GM12878 (cell line): Measurements from ENCODE around the gene ZNF688.

Source experiments
- KLF5 ChIP-seq: fragments of 450-650 bp; IDR thresholded peaks from 2 replicates; pipeline ENCODE4 v1.6.1; 2014; ENCODE audit warnings: mild to moderate bottlenecking; ENCODE audit not compliant: partially characterized antibody
- TARDBP ChIP-seq: IDR thresholded peaks from 2 replicates; pipeline ENCODE4 v1.6.1; 2016; ENCODE audit warnings: borderline replicate concordance
- TF ChIP-seq, protein P1 (sequence below), 3 experiments: IDR thresholded peaks in 2 of 3; conservative IDR thresholded peaks in 1 of 3; 2 replicates each; pipeline ENCODE4 v1.5.1; 2011; ENCODE audit warnings: low read depth in 3 of 3, low read length in 3 of 3, mild to moderate bottlenecking in 3 of 3, control low read depth in 2 of 3, moderate library complexity in 2 of 3, inconsistent platforms in 1 of 3, mixed read lengths in 1 of 3; ENCODE audit not compliant: control insufficient read depth in 2 of 3, insufficient read depth in 1 of 3; ENCODE audit errors: extremely low read depth in 1 of 3

DNA sequence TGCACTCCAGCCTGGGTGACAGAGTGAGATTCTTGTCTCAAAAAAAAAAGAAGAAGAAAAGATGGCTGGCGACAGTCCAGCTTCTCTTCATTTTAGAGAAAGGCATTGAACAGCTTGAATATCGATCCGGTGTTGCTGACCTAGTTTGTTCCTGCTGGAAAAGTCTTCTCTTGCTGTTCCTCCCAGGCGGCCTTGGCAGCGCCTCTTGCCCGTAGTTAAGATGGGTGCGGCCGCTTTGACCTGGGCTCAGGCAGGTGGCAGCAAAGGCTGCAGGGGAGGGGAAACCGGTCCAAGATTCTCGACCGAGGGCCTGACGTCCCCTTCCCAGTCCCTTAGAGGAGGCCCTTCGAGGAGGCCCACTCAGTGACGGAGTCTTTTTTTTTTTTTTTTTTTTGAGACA lies 9.5 kb downstream of the ZNF688 start:
- TF ChIP-seq TARDBP (no peak), KLF5 (no peak)
- TF ChIP-seq, protein P1, sequence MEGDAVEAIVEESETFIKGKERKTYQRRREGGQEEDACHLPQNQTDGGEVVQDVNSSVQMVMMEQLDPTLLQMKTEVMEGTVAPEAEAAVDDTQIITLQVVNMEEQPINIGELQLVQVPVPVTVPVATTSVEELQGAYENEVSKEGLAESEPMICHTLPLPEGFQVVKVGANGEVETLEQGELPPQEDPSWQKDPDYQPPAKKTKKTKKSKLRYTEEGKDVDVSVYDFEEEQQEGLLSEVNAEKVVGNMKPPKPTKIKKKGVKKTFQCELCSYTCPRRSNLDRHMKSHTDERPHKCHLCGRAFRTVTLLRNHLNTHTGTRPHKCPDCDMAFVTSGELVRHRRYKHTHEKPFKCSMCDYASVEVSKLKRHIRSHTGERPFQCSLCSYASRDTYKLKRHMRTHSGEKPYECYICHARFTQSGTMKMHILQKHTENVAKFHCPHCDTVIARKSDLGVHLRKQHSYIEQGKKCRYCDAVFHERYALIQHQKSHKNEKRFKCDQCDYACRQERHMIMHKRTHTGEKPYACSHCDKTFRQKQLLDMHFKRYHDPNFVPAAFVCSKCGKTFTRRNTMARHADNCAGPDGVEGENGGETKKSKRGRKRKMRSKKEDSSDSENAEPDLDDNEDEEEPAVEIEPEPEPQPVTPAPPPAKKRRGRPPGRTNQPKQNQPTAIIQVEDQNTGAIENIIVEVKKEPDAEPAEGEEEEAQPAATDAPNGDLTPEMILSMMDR (IDR thresholded peaks at IDR 0.05 in 2 of 3, conservative IDR thresholded peaks at IDR 0.05 in 1 of 3; ENCODE audit: control insufficient read depth in 2 of 3, extremely low read depth in 1 of 3, insufficient read depth in 1 of 3, low read depth in 3 of 3, low read length in 3 of 3): no peak
